ENCODE results near the gene CTDP1.

DNA sequence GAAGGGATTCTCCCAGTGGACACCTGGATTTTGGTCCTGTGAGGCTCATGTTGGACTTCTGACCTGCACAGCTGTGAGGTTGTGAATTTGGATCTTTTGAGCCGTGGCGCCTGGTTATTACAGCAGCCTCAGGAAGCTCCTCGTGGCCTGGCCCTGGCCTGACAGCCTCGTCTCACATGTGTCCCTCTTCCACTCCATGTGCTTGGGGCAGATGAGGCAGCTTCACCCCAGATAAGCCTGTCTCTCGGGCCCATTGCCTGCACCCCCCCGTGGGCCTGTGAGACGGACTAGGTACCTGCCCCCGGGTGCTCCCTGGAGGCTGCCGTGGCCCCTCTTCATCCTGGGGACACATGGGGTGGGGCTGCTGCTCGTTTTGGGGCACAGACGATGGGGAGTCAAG, 51.2 kb downstream of the CTDP1 start:
- TF ChIP-seq, protein P1, sequence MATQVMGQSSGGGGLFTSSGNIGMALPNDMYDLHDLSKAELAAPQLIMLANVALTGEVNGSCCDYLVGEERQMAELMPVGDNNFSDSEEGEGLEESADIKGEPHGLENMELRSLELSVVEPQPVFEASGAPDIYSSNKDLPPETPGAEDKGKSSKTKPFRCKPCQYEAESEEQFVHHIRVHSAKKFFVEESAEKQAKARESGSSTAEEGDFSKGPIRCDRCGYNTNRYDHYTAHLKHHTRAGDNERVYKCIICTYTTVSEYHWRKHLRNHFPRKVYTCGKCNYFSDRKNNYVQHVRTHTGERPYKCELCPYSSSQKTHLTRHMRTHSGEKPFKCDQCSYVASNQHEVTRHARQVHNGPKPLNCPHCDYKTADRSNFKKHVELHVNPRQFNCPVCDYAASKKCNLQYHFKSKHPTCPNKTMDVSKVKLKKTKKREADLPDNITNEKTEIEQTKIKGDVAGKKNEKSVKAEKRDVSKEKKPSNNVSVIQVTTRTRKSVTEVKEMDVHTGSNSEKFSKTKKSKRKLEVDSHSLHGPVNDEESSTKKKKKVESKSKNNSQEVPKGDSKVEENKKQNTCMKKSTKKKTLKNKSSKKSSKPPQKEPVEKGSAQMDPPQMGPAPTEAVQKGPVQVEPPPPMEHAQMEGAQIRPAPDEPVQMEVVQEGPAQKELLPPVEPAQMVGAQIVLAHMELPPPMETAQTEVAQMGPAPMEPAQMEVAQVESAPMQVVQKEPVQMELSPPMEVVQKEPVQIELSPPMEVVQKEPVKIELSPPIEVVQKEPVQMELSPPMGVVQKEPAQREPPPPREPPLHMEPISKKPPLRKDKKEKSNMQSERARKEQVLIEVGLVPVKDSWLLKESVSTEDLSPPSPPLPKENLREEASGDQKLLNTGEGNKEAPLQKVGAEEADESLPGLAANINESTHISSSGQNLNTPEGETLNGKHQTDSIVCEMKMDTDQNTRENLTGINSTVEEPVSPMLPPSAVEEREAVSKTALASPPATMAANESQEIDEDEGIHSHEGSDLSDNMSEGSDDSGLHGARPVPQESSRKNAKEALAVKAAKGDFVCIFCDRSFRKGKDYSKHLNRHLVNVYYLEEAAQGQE (IDR thresholded peaks at IDR 0.05; ENCODE audit: insufficient read depth in 1 of 2, low read depth in 2 of 2, low read length in 2 of 2), result no peak
- TF ChIP-seq POLR2AphosphoS5 (IDR thresholded peaks at IDR 0.05; ENCODE audit: low read depth, low read length), result no peak
- TF ChIP-seq TAF1 (IDR thresholded peaks at IDR 0.05; ENCODE audit: borderline replicate concordance, insufficient read depth, low read length), result no peak
- TF ChIP-seq SIN3A (IDR thresholded peaks at IDR 0.05; ENCODE audit: borderline replicate concordance, insufficient read depth, low read length), result no peak
